SU-DHL-6 (cell line): ENCODE data around the gene LPCAT1.

Experiments
- EZH2phosphoT487 ChIP-seq: fragments of 200-600 bp; sonication (generic), shearing (Covaris generic); conservative IDR thresholded peaks from 2 replicates; pipeline ENCODE4 v1.6.1; 2018; ENCODE audit warnings: mild to moderate bottlenecking, antibody characterized with exemption, low read length, moderate library complexity, mixed read lengths
- TF ChIP-seq, protein P1 (sequence below): fragments of 200-600 bp; sonication (generic); IDR thresholded peaks from one replicate; pipeline ENCODE4 v1.5.1; 2017; ENCODE audit warnings: antibody characterized with exemption, mild to moderate bottlenecking, low read length, moderate library complexity; ENCODE audit not compliant: insufficient read depth, poor library complexity, severe bottlenecking

- TF ChIP-seq, protein P1, sequence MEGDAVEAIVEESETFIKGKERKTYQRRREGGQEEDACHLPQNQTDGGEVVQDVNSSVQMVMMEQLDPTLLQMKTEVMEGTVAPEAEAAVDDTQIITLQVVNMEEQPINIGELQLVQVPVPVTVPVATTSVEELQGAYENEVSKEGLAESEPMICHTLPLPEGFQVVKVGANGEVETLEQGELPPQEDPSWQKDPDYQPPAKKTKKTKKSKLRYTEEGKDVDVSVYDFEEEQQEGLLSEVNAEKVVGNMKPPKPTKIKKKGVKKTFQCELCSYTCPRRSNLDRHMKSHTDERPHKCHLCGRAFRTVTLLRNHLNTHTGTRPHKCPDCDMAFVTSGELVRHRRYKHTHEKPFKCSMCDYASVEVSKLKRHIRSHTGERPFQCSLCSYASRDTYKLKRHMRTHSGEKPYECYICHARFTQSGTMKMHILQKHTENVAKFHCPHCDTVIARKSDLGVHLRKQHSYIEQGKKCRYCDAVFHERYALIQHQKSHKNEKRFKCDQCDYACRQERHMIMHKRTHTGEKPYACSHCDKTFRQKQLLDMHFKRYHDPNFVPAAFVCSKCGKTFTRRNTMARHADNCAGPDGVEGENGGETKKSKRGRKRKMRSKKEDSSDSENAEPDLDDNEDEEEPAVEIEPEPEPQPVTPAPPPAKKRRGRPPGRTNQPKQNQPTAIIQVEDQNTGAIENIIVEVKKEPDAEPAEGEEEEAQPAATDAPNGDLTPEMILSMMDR: no peak
- TF ChIP-seq EZH2phosphoT487: no peak
These were observed 94.3 kb downstream of the LPCAT1 start for GRCh38 chr5:1429496-1429895.
